Stimulated activated CD4-positive, alpha-beta T cell treated with anti-CD3 and anti-CD28 coated beads, TNF-alpha, amount 100 ng/mL, for 48 hours (primary cell): ENCODE measurements around the gene LSS.
"Not testable (repeated sequence)": the region's sequence is repeated elsewhere in the genome, so short reads cannot be mapped to it uniquely, and the experiment has no call there.

ENCODE experiments used
- DNase-seq, 3 donors: peaks; one replicate each; pipeline ENCODE4 v3.0.0-alpha.2; 2020; ENCODE audit warnings: low read depth in 3 of 3

The LSS gene

GRCh38 chr21:46205166-46205565, 23.4 kb downstream of the LSS start:
- no peak for DNase-seq

DNA sequence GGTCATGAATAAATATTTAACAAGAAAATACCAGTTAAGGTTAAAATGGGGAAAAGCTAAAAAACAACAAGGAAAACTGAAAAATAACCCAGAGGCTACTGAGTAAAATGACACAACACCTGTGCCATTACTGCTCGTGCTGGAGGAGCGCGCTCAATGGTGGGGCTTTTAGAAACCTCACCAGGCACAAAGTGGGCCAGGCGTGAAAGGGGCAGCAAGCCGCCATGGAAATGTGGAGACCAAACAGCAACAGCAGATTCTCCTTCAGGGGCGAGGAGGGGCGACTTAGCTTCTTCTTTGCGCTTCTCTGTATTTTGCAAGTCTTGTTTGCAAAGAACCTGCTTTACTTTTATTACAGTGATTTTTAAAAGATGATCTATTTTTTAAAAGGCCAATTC, 25.4 kb downstream of the LSS start:
- DNase-seq: no peak

GRCh38 chr21:46202592-46203202, 25.9 kb downstream of the LSS start:
- DNase-seq: no peak

DNA sequence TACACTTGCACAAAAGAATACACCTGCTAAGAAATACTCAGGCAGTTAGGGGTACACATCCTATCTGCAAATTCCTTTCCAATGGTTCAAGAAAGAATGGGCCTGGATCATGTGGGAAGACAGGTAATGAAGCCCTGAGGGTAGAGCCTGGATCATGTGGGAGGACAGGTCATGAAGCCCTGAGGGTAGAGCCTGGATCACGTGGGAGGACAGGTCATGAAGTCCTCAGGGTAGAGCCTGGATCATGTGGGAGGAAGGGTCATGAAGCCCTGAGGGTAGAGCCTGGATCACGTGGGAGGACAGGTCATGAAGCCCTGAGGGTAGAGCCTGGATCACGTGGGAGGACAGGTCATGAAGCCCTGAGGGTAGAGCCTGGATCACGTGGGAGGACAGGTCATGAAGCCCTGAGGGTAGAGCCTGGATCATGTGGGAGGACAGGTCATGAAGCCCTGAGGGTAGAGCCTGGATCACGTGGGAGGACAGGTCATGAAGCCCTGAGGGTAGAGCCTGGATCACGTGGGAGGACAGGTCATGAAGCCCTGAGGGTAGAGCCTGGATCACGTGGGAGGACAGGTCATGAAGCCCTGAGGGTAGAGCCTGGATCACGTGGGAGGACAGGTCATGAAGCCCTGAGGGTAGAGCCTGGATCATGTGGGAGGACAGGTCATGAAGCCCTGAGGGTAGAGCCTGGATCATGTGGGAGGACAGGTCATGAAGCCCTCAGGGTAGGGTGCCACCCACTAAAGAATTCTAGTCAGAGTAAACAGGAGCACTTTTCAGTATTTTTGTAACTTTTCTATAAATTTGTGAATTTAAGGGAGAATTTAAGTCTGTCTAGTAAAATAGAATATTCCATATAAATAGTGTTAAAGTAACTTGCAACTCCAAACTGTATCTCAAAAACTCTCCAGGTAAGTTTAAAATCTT, 27.4 kb downstream of the LSS start:
- not testable (repeated sequence) for DNase-seq

GRCh38 chr21:46199436-46200373, 28.9 kb downstream of the LSS start:
- no peak for DNase-seq

- no peak for DNase-seq
Measured at GRCh38 chr21:46196733-46197132, 31.8 kb downstream of the LSS start.

DNA sequence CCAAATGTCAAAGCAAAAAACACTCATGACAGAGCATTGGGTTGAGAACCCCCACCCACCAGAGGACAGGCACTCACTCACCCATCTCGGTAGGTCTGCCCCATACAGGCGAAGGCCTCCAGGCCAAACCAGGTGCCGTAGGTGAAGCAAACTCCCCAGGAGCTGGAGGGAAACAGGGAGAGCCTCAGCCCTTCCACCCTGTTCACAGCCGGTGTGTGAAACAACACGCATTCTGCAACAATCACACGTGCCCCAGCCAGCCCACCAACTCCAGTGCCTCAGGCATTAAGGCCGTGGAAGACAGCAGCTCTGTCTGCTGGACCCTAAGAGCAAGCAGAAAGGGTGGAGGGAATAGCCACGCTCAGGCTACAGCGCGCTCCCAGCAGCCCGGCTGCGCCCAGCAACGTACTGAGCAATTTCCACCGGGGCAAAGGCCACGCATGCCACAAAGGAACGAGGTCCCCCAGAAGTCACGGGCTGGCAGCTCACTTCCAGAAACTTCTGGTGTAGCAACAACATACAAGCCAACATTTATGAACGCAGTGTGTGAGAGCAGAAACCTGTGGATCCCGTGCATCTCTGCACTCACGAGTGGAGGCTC, 32.9 kb downstream of the LSS start:
- DNase-seq: no peak

GRCh38 chr21:46194374-46195334, 33.9 kb downstream of the LSS start:
- no peak for DNase-seq

- no peak for DNase-seq
Measured at GRCh38 chr21:46193829-46194373, 34.7 kb downstream of the LSS start.

DNA sequence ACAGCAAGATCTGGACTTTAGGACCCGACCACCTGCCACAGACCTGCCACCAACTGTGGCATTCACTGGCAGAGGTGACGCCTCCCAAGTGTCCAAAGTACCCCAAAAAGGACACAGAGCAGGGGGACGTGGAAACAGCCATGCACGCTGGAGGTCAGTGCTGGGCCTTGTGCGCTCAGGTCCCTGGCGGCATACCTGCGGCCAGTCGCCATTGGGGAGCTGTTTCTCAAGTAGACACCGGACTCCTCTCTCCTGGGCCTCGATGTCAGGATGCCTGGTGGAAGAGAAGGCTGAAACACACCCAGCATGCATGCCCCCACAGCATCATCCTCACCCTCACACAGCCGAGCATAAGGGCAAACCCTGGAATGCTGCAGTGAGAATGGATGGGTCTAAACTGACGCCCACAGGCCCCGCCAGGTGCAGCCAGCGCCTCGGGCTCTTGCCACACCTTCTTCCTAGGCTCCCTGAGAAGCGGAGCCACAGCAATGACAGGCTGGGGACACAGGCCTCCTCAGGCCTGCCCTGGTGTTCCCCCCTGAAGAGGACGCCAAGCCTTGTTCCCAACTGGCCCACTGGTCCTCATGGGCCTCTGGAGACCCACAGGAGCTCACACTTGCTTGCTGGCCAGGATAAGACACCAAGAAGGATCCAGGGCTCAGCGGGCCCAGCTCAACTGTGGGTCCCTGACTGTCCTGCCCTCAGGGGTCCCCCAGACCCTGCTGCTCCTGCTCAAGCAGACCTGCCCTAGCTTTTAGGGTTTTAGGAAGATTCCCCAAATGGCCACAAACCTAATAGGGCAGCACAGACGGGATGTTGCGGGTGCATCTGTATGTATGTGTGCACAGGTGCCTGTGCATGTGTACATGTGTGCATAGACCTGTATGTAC, 36.6 kb downstream of the LSS start:
- no peak for DNase-seq

GRCh38 chr21:46191257-46191685, 37.3 kb downstream of the LSS start:
- DNase-seq: no peak

- no peak for DNase-seq
Measured at GRCh38 chr21:46190491-46191131, 38.0 kb downstream of the LSS start.

DNA sequence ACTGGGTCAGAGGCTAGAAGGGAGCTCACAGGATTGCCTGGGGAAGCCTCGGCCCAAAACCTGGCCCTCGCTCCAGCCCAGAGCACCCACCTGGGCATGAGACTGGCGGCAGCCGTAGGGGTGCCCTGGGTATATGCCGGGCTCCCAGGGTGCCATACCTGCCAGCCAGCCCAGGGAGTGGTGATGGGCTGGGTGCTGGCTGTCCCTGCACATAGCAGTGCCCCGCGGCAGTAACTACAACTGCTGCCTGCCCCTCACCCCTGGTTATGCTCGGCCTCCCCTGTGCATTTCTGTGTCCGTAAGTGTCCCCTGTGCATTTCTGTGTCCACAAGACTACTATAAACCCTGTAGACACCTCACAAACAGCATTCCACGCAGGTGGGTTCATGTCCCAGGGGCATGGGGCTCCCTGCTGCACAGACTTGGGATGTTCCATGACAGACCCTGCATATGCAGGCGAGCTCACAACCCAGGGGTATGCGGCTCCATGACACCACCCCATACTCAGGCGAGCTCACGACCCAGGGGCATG, 38.5 kb downstream of the LSS start:
- DNase-seq: no peak

DNA sequence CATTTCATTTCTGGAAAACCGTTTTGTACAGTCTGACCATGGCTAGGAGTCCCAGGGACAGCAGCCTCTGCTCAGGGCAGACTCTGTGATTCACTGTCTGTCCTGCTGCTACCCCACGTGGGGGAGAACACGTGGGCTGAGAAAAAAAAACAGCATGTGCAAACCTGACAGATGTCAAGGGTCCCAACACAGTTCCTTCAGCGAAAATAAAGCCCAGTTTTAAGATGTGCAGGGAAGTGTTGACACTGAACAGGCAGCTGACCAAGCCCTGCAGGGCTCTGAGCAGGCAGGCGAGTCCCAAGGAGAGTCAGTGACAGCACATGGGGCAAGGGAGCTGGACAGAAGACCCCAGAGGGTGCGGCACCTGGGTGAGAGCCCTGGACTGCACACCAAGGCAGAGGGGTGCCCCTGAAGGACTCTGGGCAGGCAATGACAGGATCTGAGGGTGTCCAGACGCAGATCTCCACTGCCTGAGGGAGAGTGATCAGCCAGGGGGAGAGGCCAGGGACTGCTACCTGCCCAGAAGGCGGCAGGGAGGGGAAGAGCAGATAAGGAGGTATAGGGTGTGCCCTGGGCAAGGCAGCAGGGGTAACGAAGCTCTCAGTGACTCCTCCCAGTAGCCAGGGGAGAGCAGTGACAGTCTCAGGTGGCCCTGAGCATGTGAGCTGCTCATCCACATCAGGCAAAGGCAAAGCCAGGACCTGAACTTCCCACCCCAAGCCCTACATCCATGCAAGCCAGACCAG, 39.2 kb downstream of the LSS start:
- no peak for DNase-seq

DNA sequence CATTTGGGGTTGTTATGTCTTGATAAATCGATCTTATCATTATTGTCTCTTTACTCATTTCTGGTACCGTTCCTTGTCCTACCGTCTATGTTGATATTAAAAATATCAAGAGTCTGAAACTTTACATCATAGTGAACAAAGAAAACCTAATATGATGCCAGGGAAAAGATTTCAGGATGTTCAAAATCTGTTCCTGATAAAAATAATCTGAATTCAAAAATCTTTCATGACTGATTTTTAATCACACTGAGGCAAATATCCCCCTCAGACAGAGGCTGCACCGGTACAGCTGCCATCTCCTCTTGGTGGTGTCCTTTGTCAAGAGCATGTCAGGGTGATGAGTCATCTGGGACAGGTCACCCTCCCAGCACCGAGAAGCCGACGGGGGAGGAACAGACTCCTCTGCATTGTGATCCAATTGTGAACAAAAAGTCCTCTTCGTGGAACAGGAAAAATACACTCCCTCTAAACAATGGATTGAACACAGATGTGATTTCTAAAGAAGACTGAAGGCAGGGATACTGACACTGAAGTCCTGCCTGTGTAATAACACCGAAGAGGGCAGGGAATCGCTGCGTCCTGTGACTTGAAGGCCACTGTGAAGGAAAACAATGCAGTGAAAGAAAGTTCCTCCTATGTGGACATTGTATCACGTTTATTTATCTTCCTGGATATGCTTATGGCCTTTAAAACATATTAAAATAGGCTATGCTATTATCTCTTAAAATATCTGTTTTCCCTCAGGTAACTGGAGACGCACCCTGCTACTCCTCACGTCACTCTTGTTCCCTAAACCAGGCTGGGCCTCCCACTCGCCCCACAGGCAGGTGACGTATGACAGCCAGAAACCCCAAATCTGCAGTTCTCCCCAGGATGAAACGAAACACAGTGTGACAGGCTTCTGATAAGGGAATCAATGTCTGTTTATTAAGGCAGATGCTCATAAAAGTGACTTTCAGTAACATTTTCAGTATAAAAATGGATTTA, 40.1 kb downstream of the LSS start:
- no peak for DNase-seq

DNA sequence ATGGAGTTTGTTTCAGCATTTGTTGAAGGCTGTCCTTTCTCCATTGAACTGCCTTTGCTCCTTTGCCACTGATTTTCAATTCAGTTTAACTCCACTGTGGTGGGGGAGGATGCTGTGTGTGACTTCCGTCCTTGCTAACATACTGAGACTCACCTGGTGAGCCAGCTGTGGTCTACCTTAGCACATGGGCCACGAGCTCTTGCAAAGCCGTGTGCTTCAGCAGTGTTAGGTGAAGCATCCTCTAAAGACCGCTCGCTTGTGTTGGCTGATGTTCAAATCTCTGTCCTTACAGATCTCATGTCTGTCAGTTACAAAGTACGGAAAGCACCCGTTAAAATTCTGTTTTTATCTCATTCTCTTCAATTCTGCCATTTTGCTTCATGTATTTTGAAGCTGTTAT, 40.8 kb downstream of the LSS start:
- no peak for DNase-seq
